ENCODE measurements around the gene GABRR1. TPM values are rescaled to one million over a fixed set of nuclear protein-coding genes. Genes with fewer than 3 reads are reported as not detected.
"Not testable (repeated sequence)": the region's sequence is repeated elsewhere in the genome, so short reads cannot be mapped to it uniquely, and the experiment has no call there.

GABRR1 gene
- total and polyA plus RNA-seq, 2 donors (not counting 3 experiments of a cell fraction or from before 2014, with no cell fraction given) = not detected

DNA sequence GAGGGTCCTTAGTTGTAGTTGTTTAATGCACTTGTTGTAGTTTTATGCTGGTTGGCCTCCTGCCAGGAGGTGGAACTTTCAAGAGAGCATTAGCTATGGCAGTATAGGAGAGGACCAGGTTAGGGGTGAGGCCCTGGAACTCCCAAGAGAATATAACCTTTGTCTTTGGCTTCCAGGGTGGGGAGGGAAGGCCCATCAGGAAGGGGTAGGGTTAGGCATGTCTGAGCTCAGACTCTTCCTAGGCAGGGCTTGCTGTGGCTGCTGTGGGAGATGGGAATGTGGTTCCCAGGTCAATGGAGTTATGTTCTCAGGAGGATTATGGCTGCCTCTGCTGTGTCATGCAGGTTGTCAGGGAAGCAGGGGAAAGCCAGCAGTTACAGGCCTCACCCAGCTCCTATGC, 20.0 kb upstream of the GABRR1 start:
- dilution Hi-C loops (cut with MboI; ENCODE audit: extremely low pct_ligation_motif_present, low sequenced_read_pairs) = no loop called here
- H4K20me1 ChIP-seq (replicated peaks; ENCODE audit: control insufficient read depth, extremely low read depth, insufficient read depth, low read length) = no peaks in the 10 kb centered on the region
- intact Hi-C loops (cut with micrococcal nuclease) = no loop called here
- peaks cover 3 to 5% of the 10 kb centered on the region in 2 experiments for H3K27me3 ChIP-seq (ENCODE audit: control insufficient read depth in 2 of 2, insufficient read depth in 2 of 2, low read length in 2 of 2)
- FAIRE-seq (no peak), DNase-seq (ENCODE audit: low read depth, low spot score) (no peak)
- H3K9me3 ChIP-seq (replicated peaks; ENCODE audit: control insufficient read depth, insufficient read depth, low read length) = no peaks in the 10 kb centered on the region
- ChIA-PET POLR2A (no interaction called here), CTCF (interaction anchor here (1.8 kb wide), 1 partner anchor 14 kb away, joined by 4 read pairs; no protein-coding TSS in a partner anchor)
- H3K27ac ChIP-seq (ENCODE audit: insufficient read depth, low read depth, low read length) = no peak overlapping the region
- no peaks in the 10 kb centered on the region for H3K79me2 ChIP-seq (ENCODE audit: control insufficient read depth, insufficient read depth, low read length)
- TF ChIP-seq MYC (IDR thresholded peaks at IDR 0.05; ENCODE audit: low read depth, low read length) (no peak), EZH2 (IDR thresholded peaks at IDR 0.05; ENCODE audit: borderline replicate concordance, low read depth, low read length, severe bottlenecking) (no peak), POLR2AphosphoS5 (IDR thresholded peaks at IDR 0.05; ENCODE audit: insufficient read depth, low read depth, low read length) (no peak), JUN (IDR thresholded peaks at IDR 0.05; ENCODE audit: borderline replicate concordance, insufficient read depth, insufficient read length, low read depth) (no peak), FOS (IDR thresholded peaks at IDR 0.05; ENCODE audit: borderline replicate concordance, insufficient read depth, low read length) (no peak), POLR2A (IDR thresholded peaks at IDR 0.05; ENCODE audit: low read depth, low read length) (no peak), CTCF (IDR thresholded peaks at IDR 0.05; ENCODE audit: extremely low read depth in 1 of 2, insufficient read depth in 1 of 2, low read depth in 1 of 2, low read length in 2 of 2) (no peak), GATA2 (IDR thresholded peaks at IDR 0.05; ENCODE audit: insufficient read depth, insufficient read length, low read depth, low read length) (no peak)
- TF ChIP-seq, protein P1, sequence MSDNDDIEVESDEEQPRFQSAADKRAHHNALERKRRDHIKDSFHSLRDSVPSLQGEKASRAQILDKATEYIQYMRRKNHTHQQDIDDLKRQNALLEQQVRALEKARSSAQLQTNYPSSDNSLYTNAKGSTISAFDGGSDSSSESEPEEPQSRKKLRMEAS (IDR thresholded peaks at IDR 0.05; ENCODE audit: insufficient read depth, insufficient read length) = no peak
- H3K4me1 ChIP-seq (ENCODE audit: control insufficient read depth, extremely low read depth, insufficient read depth, low read length) = no peaks in the 10 kb centered on the region
- no peak overlapping the region for H3K4me3 ChIP-seq (replicated peaks in 1 of 3; ENCODE audit: insufficient read depth in 1 of 3, low read depth in 1 of 3, low read length in 3 of 3)
- no peak overlapping the region for H3K4me2 ChIP-seq (ENCODE audit: insufficient read depth, low read length)
- no peak overlapping the region for H3K9ac ChIP-seq (replicated peaks; ENCODE audit: extremely low read depth, insufficient read depth, low read length)
- H3K36me3 ChIP-seq (ENCODE audit: control insufficient read depth in 2 of 2, extremely low read depth in 1 of 2, insufficient read depth in 2 of 2, low read length in 2 of 2) = no peaks in the 10 kb centered on the region
- no peak overlapping the region for H2AFZ ChIP-seq (ENCODE audit: low read depth, low read length)
- no peaks in the 10 kb centered on the region for H3K9me1 ChIP-seq (replicated peaks; ENCODE audit: control insufficient read depth, extremely low read depth, insufficient read depth, low read length)
- no TSS peak for BruUV-seq (replicated peaks)

GRCh38 chr6:89233605-89234004, 16.4 kb upstream of the GABRR1 start:
- H3K4me1 ChIP-seq (ENCODE audit: control insufficient read depth, extremely low read depth, insufficient read depth, low read length); H3K79me2 ChIP-seq (ENCODE audit: control insufficient read depth, insufficient read depth, low read length); H2AFZ ChIP-seq (ENCODE audit: low read depth, low read length); H4K20me1 ChIP-seq (replicated peaks; ENCODE audit: control insufficient read depth, extremely low read depth, insufficient read depth, low read length); BruUV-seq (replicated peaks); POLR2A ChIA-PET; intact Hi-C loops (cut with micrococcal nuclease); dilution Hi-C loops (cut with MboI; ENCODE audit: extremely low pct_ligation_motif_present, low sequenced_read_pairs); FAIRE-seq; H3K4me3 ChIP-seq (replicated peaks in 1 of 3; ENCODE audit: insufficient read depth in 1 of 3, low read depth in 1 of 3, low read length in 3 of 3); H3K36me3 ChIP-seq (ENCODE audit: control insufficient read depth in 2 of 2, extremely low read depth in 1 of 2, insufficient read depth in 2 of 2, low read length in 2 of 2); H3K4me2 ChIP-seq (ENCODE audit: insufficient read depth, low read length); H3K9me1 ChIP-seq (replicated peaks; ENCODE audit: control insufficient read depth, extremely low read depth, insufficient read depth, low read length); H3K9ac ChIP-seq (replicated peaks; ENCODE audit: extremely low read depth, insufficient read depth, low read length); H3K27ac ChIP-seq (ENCODE audit: insufficient read depth, low read depth, low read length); DNase-seq (ENCODE audit: low read depth, low spot score); H3K9me3 ChIP-seq (replicated peaks; ENCODE audit: control insufficient read depth, insufficient read depth, low read length); H3K27me3 ChIP-seq (ENCODE audit: control insufficient read depth in 2 of 2, insufficient read depth in 2 of 2, low read length in 2 of 2); CTCF ChIA-PET: not testable (repeated sequence)

All from endothelial cell of umbilical vein (primary cell).